Testis (tissue), 3 donors: ENCODE results near the gene TNS3. TPM values are rescaled to one million over a fixed set of nuclear protein-coding genes. Genes with fewer than 3 reads are reported as not detected.
A peak's percentile ranks its signal among the peaks of the same experiment; 100 is the strongest.

Source experiments
- DNase-seq: peaks from one replicate; pipeline ENCODE4 v3.0.0-alpha.2; 2019
- H3K27ac ChIP-seq, 2 donors: fragments of 200-600 bp; sonication (generic); one replicate each; pipeline ENCODE4 v1.5.1; 2019
- H3K27me3 ChIP-seq: fragments of 200-600 bp; sonication (generic); one replicate; pipeline ENCODE4 v1.5.1; 2019
- H3K36me3 ChIP-seq: fragments of 200-600 bp; sonication (generic); one replicate; pipeline ENCODE4 v1.5.1; 2017; ENCODE audit warnings: low read depth; ENCODE audit errors: missing control alignments
- H3K4me1 ChIP-seq: fragments of 200-600 bp; sonication (generic); one replicate; pipeline ENCODE4 v1.5.1; 2019
- H3K4me3 ChIP-seq, 2 donors: fragments of 200-600 bp; sonication (generic); one replicate each; pipeline ENCODE4 v1.5.1; 2017 to 2019
- H3K9me3 ChIP-seq: fragments of 200-600 bp; sonication (generic); one replicate; pipeline ENCODE4 v1.5.1; 2017
- CTCF ChIP-seq, 3 experiments: fragments of 450-650 bp in 2 of 3; fragments of 200-600 bp in 1 of 3; sonication (generic) in 1 of 3; IDR thresholded peaks; one replicate each; pipeline ENCODE4 v1.5.1; 2016 to 2019; ENCODE audit warnings: antibody characterized with exemption in 3 of 3, mild to moderate bottlenecking in 2 of 3, moderate library complexity in 1 of 3
- POLR2A ChIP-seq: fragments of 450-650 bp; IDR thresholded peaks from one replicate; pipeline ENCODE4 v1.6.1; 2017; ENCODE audit warnings: antibody characterized with exemption, mild to moderate bottlenecking, moderate library complexity
- WGBS, 2 donors: methylation state at CpG; one replicate each; pipeline ENCODE4 v1.1.5; 2018; 5-methylcytosine and 5-hydroxymethylcytosine counted together
- intact Hi-C: fragments of 100-400 bp; cut with DNase I; formaldehyde crosslinking; loops from one replicate; pipeline ENCODE4 v1.15.1; 2023; ENCODE audit warnings: low total_unique reads
- polyA plus RNA-seq: library from polyadenylated mRNA; stranded (reverse); fragments of 350-450 nt; fragmentation: Illumina TruSeq; extraction: RNeasy Lipid Tissue Mini Kit (QIAGEN cat#74804); gene quantifications from one replicate; pipeline ENCODE4 v1.2.3, GENCODE V29; 2014; ENCODE audit warnings: low read depth, low replicate concordance; ENCODE audit not compliant: insufficient read depth
- total RNA-seq, 2 donors: library from RNA; depleted of rRNA; stranded (reverse); fragments of >200 nt; gene quantifications; one replicate each; pipeline ENCODE4 v1.2.3, GENCODE V29; 2016

Gene TNS3
- total and polyA plus RNA-seq, 3 donors from 2014 or later = 28.5 to 93.5 (median 60.0) TPM

- Histone ChIP-seq H3K27me3 (no peaks in the 10 kb centered on the region), H3K36me3 (no peaks in the 10 kb centered on the region), H3K9me3 (no peaks in the 10 kb centered on the region), H3K4me1 (peaks cover 31% of the 10 kb centered on the region), H3K4me3 (no peak overlapping the region), H3K27ac (peak overlapping the region; percentile 45 to 63)
- TF ChIP-seq CTCF (IDR thresholded peaks at IDR 0.05) (no peak), POLR2A (no peak)
- 66 to 83% methylated on average over 5 of the region's 5 CpGs for WGBS, 2 donors
- intact Hi-C loops = no loop called here
- no peak for DNase-seq
These were observed 43.0 kb downstream of the TNS3 start for GRCh38 chr7:47538846-47539311.

- H3K9me3 ChIP-seq = no peaks in the 10 kb centered on the region
- WGBS, 2 donors = 49 to 65% methylated on average over 17 of the region's 17 CpGs
- peaks cover 31% of the 10 kb centered on the region for H3K4me1 ChIP-seq
- peak overlapping the region; percentile 29 to 72 for H3K4me3 ChIP-seq
- peak overlapping the region; percentile 47 to 54 for H3K27ac ChIP-seq
- no peak for DNase-seq
- intact Hi-C loops = no loop called here
- no peaks in the 10 kb centered on the region for H3K36me3 ChIP-seq
- H3K27me3 ChIP-seq = no peaks in the 10 kb centered on the region
- TF ChIP-seq CTCF (IDR thresholded peaks at IDR 0.05) = no peak
- TF ChIP-seq POLR2A = no peak
These were observed 43.9 kb downstream of the TNS3 start for GRCh38 chr7:47537716-47538675.

GRCh38 chr7:47536661-47537611 is 45.0 kb downstream of the TNS3 start:
- H3K4me1 ChIP-seq = peaks cover 31% of the 10 kb centered on the region
- H3K9me3 ChIP-seq = no peaks in the 10 kb centered on the region
- intact Hi-C loops = no loop called here

More at GRCh38 chr7:47536661-47537611, 45.0 kb downstream of the TNS3 start:
- peak overlapping the region; percentile 29 to 72 for H3K4me3 ChIP-seq
- H3K36me3 ChIP-seq = no peaks in the 10 kb centered on the region
- H3K27ac ChIP-seq = peak overlapping the region; percentile 47 to 54
- DNase-seq = peak; percentile 67
- WGBS, 2 donors = 21 to 29% methylated on average over 16 to 93 of the region's 96 CpGs
- TF ChIP-seq POLR2A = no peak
- TF ChIP-seq CTCF (IDR thresholded peaks at IDR 0.05) = no peak
- H3K27me3 ChIP-seq = no peaks in the 10 kb centered on the region
